Subcutaneous abdominal adipose tissue (tissue), 5 donors: ENCODE results near the gene ADARB2.

Experiments
- H3K27ac ChIP-seq: one replicate; pipeline ENCODE4 v1.7.0; 2013; ENCODE audit warnings: low read depth, mild to moderate bottlenecking, inconsistent platforms, low read length, moderate library complexity
- H3K27me3 ChIP-seq, 5 donors: one replicate each; pipeline ENCODE4 v1.7.0; 2013; ENCODE audit warnings: low read length in 5 of 5, inconsistent platforms in 1 of 5; ENCODE audit not compliant: control insufficient read depth in 5 of 5, insufficient read depth in 4 of 5
- H3K36me3 ChIP-seq, 5 donors: one replicate each; pipeline ENCODE4 v1.7.0; 2013; ENCODE audit warnings: low read length in 5 of 5; ENCODE audit not compliant: control insufficient read depth in 5 of 5, insufficient read depth in 5 of 5
- H3K4me1 ChIP-seq, 5 donors: one replicate each; pipeline ENCODE4 v1.7.0; 2013; ENCODE audit warnings: low read length in 5 of 5, mild to moderate bottlenecking in 3 of 5, moderate library complexity in 1 of 5; ENCODE audit not compliant: control insufficient read depth in 5 of 5, insufficient read depth in 5 of 5
- H3K4me3 ChIP-seq, 5 donors: one replicate each; pipeline ENCODE4 v1.7.0; 2013; ENCODE audit warnings: low read length in 5 of 5, low read depth in 1 of 5
- H3K9ac ChIP-seq, 5 donors: one replicate each; pipeline ENCODE4 v1.7.0; 2013; ENCODE audit warnings: low read length in 5 of 5, mild to moderate bottlenecking in 4 of 5, moderate library complexity in 3 of 5
- H3K9me3 ChIP-seq, 5 donors: one replicate each; pipeline ENCODE4 v1.7.0; 2013; ENCODE audit warnings: low read length in 5 of 5; ENCODE audit not compliant: control insufficient read depth in 5 of 5
- donor health status: healthy.
- donor health status: healthy.
- donor health status: healthy.
- donor health status: healthy.
- donor health status: healthy.

ADARB2 gene

GRCh38 chr10:1240341-1240775 is 497.0 kb downstream of the ADARB2 start:
- Histone ChIP-seq H3K4me3 (no peak overlapping the region), H3K4me1 (peaks cover 0 to 5% (median 0%) of the 10 kb centered on the region in 5 donors), H3K36me3 (no peaks in the 10 kb centered on the region), H3K9me3 (no peaks in the 10 kb centered on the region), H3K27ac (no peak overlapping the region), H3K27me3 (peaks cover 5 to 32% (median 24%) of the 10 kb centered on the region in 5 donors), H3K9ac (no peak overlapping the region)

- Histone ChIP-seq H3K9me3 (no peaks in the 10 kb centered on the region), H3K27me3 (peaks cover 0 to 9% (median 3%) of the 10 kb centered on the region in 5 donors), H3K27ac (no peak overlapping the region), H3K9ac (no peak overlapping the region), H3K4me3 (no peak overlapping the region), H3K4me1 (no peaks in the 10 kb centered on the region), H3K36me3 (no peaks in the 10 kb centered on the region)
Observed at GRCh38 chr10:1233031-1233430, 504.3 kb downstream of the ADARB2 start.

- Histone ChIP-seq H3K27ac (no peak overlapping the region), H3K27me3 (peaks cover 0 to 10% (median 3%) of the 10 kb centered on the region in 5 donors), H3K36me3 (no peaks in the 10 kb centered on the region), H3K9ac (no peak overlapping the region), H3K4me1 (no peaks in the 10 kb centered on the region), H3K9me3 (no peaks in the 10 kb centered on the region), H3K4me3 (no peak overlapping the region)
Observed at GRCh38 chr10:1232164-1232911, 505.0 kb downstream of the ADARB2 start.

- Histone ChIP-seq H3K4me1 (no peaks in the 10 kb centered on the region), H3K4me3 (no peak overlapping the region), H3K36me3 (no peaks in the 10 kb centered on the region), H3K27me3 (peaks cover 0 to 10% (median 3%) of the 10 kb centered on the region in 5 donors), H3K9ac (no peak overlapping the region), H3K9me3 (no peaks in the 10 kb centered on the region), H3K27ac (no peak overlapping the region)
Observed at GRCh38 chr10:1230592-1231275, 506.6 kb downstream of the ADARB2 start.

- Histone ChIP-seq H3K4me3 (no peak overlapping the region), H3K27ac (no peak overlapping the region), H3K9me3 (no peaks in the 10 kb centered on the region), H3K4me1 (no peaks in the 10 kb centered on the region), H3K27me3 (peaks cover 0 to 10% (median 3%) of the 10 kb centered on the region in 5 donors), H3K36me3 (no peaks in the 10 kb centered on the region), H3K9ac (no peak overlapping the region)
Observed at GRCh38 chr10:1230138-1230537, 507.2 kb downstream of the ADARB2 start.

GRCh38 chr10:1229574-1229973 is 507.8 kb downstream of the ADARB2 start:
- Histone ChIP-seq H3K27ac (no peak overlapping the region), H3K9me3 (no peaks in the 10 kb centered on the region), H3K36me3 (no peaks in the 10 kb centered on the region), H3K4me1 (no peaks in the 10 kb centered on the region), H3K9ac (no peak overlapping the region), H3K4me3 (no peak overlapping the region), H3K27me3 (peaks cover 0 to 10% (median 3%) of the 10 kb centered on the region in 5 donors)

- no peak overlapping the region for H3K27ac ChIP-seq
- no peak overlapping the region for H3K4me3 ChIP-seq
- no peaks in the 10 kb centered on the region for H3K4me1 ChIP-seq
- no peaks in the 10 kb centered on the region for H3K9me3 ChIP-seq
- H3K36me3 ChIP-seq: no peaks in the 10 kb centered on the region
- H3K27me3 ChIP-seq: peaks cover 0 to 10% (median 3%) of the 10 kb centered on the region in 5 donors
- H3K9ac ChIP-seq: no peak overlapping the region
Observed at GRCh38 chr10:1229116-1229515, 508.2 kb downstream of the ADARB2 start.

GRCh38 chr10:1228467-1228975 is 508.8 kb downstream of the ADARB2 start:
- H3K4me3 ChIP-seq: no peak overlapping the region
- no peaks in the 10 kb centered on the region for H3K36me3 ChIP-seq
- no peaks in the 10 kb centered on the region for H3K9me3 ChIP-seq
- H3K27ac ChIP-seq: no peak overlapping the region
- H3K4me1 ChIP-seq: no peaks in the 10 kb centered on the region
- H3K9ac ChIP-seq: no peak overlapping the region
- H3K27me3 ChIP-seq: peaks cover 0 to 10% (median 3%) of the 10 kb centered on the region in 5 donors

GRCh38 chr10:1227510-1228402 is 509.6 kb downstream of the ADARB2 start:
- no peaks in the 10 kb centered on the region for H3K36me3 ChIP-seq
- H3K27ac ChIP-seq: no peak overlapping the region
- peaks cover 0 to 10% (median 3%) of the 10 kb centered on the region in 5 donors for H3K27me3 ChIP-seq
- H3K9ac ChIP-seq: no peak overlapping the region
- no peak overlapping the region for H3K4me3 ChIP-seq
- no peaks in the 10 kb centered on the region for H3K4me1 ChIP-seq
- H3K9me3 ChIP-seq: no peaks in the 10 kb centered on the region
